Activated T-helper 2 cell treated with anti-CD3 and anti-CD28 coated beads, Interferon-gamma antibody, Interleukin-2, Interleukin-4, amounts not matched to agents 10 μg/mL and 5 μg/mL and 100 μg/mL, durations not matched to agents 14 hours and 24 hours and 36 hours (primary cell): ENCODE data around the gene BEST3. TPM values are rescaled to one million over a fixed set of nuclear protein-coding genes. Genes with fewer than 3 reads are reported as not detected.
"Not testable (repeated sequence)": the region's sequence is repeated elsewhere in the genome, so short reads cannot be mapped to it uniquely, and the experiment has no call there.

Source experiments
- DNase-seq: peaks from one replicate; pipeline ENCODE4 v3.0.0; 2021; ENCODE audit warnings: low spot score
- H3K27ac Mint-ChIP-seq: one replicate; pipeline ENCODE4 v1.8.0; 2021; ENCODE audit warnings: mixed read lengths
- H3K27me3 Mint-ChIP-seq: one replicate; pipeline ENCODE4 v1.8.0; 2021; ENCODE audit warnings: low read depth, mixed read lengths
- H3K36me3 Mint-ChIP-seq: one replicate; pipeline ENCODE4 v1.8.0; 2021; ENCODE audit warnings: low read depth, mixed read lengths
- H3K4me1 Mint-ChIP-seq: one replicate; pipeline ENCODE4 v1.8.0; 2021; ENCODE audit warnings: low read depth, mixed read lengths
- H3K4me3 Mint-ChIP-seq: one replicate; pipeline ENCODE4 v1.8.0; 2021; ENCODE audit warnings: low read depth, mild to moderate bottlenecking, moderate library complexity, mixed read lengths
- H3K9me3 Mint-ChIP-seq: one replicate; pipeline ENCODE4 v1.8.0; 2021; ENCODE audit warnings: mixed read lengths
- intact Hi-C: fragments of 100-400 bp; cut with micrococcal nuclease; formaldehyde crosslinking; loops from one replicate; pipeline ENCODE4 v1.15.1; 2023
- total RNA-seq: library from RNA; stranded (reverse); gene quantifications from 2 replicates; pipeline ENCODE4 v1.2.3, GENCODE V29; 2022

BEST3 gene
- total RNA-seq, 1 donor from 2014 or later = not detected

- H3K4me3 Mint-ChIP-seq = no peak overlapping the region
These were observed 68.9 kb downstream of the BEST3 start for GRCh38 chr12:69630191-69630590.

GRCh38 chr12:69627501-69627900, 71.6 kb downstream of the BEST3 start:
- Mint-ChIP-seq H3K27me3 (peaks cover 1% of the 10 kb centered on the region), H3K4me1 (no peaks in the 10 kb centered on the region), H3K27ac (no peak overlapping the region), H3K36me3 (no peaks in the 10 kb centered on the region), H3K9me3 (no peaks in the 10 kb centered on the region), H3K4me3 (no peak overlapping the region)
- DNase-seq = no peak
- intact Hi-C loops = no loop called here

More at GRCh38 chr12:69630191-69630590, 68.9 kb downstream of the BEST3 start:
- Mint-ChIP-seq H3K9me3 (no peaks in the 10 kb centered on the region), H3K27me3 (peaks cover 1% of the 10 kb centered on the region), H3K27ac (no peak overlapping the region), H3K36me3 (no peaks in the 10 kb centered on the region), H3K4me1 (no peaks in the 10 kb centered on the region)
- no peak for DNase-seq
- intact Hi-C loops = no loop called here

- no peaks in the 10 kb centered on the region for H3K36me3 Mint-ChIP-seq
- no peaks in the 10 kb centered on the region for H3K4me1 Mint-ChIP-seq
- DNase-seq = no peak
- no peaks in the 10 kb centered on the region for H3K9me3 Mint-ChIP-seq
- H3K27ac Mint-ChIP-seq = no peak overlapping the region
- peaks cover 1% of the 10 kb centered on the region for H3K27me3 Mint-ChIP-seq
- intact Hi-C loops = no loop called here
- H3K4me3 Mint-ChIP-seq = no peak overlapping the region
These were observed 75.1 kb downstream of the BEST3 start for GRCh38 chr12:69623970-69624369.

- H3K36me3 Mint-ChIP-seq = no peaks in the 10 kb centered on the region
- peaks cover 3% of the 10 kb centered on the region for H3K27me3 Mint-ChIP-seq
- no peak overlapping the region for H3K27ac Mint-ChIP-seq
These were observed 77.6 kb downstream of the BEST3 start for GRCh38 chr12:69621551-69621950.

GRCh38 chr12:69620921-69621320, 78.2 kb downstream of the BEST3 start:
- intact Hi-C loops = no loop called here
- Mint-ChIP-seq H3K36me3 (no peaks in the 10 kb centered on the region), H3K27me3 (peaks cover 3% of the 10 kb centered on the region), H3K27ac (no peak overlapping the region), H3K4me1 (no peaks in the 10 kb centered on the region), H3K4me3 (no peak overlapping the region), H3K9me3 (no peaks in the 10 kb centered on the region)
- no peak for DNase-seq

More at GRCh38 chr12:69621551-69621950, 77.6 kb downstream of the BEST3 start:
- intact Hi-C loops = no loop called here
- Mint-ChIP-seq H3K4me3 (no peak overlapping the region), H3K9me3 (no peaks in the 10 kb centered on the region), H3K4me1 (no peaks in the 10 kb centered on the region)
- DNase-seq = no peak

GRCh38 chr12:69620077-69620476, 79.0 kb downstream of the BEST3 start:
- intact Hi-C loops = no loop called here
- Mint-ChIP-seq H3K27ac (no peak overlapping the region), H3K27me3 (peaks cover 10% of the 10 kb centered on the region), H3K36me3 (no peaks in the 10 kb centered on the region), H3K4me1 (no peaks in the 10 kb centered on the region), H3K9me3 (no peaks in the 10 kb centered on the region), H3K4me3 (no peak overlapping the region)
- no peak for DNase-seq

- H3K4me1 Mint-ChIP-seq = no peaks in the 10 kb centered on the region
- H3K27me3 Mint-ChIP-seq = peaks cover 10% of the 10 kb centered on the region
- intact Hi-C loops = no loop called here
- DNase-seq = no peak
- no peak overlapping the region for H3K27ac Mint-ChIP-seq
- H3K36me3 Mint-ChIP-seq = no peaks in the 10 kb centered on the region
- H3K9me3 Mint-ChIP-seq = no peaks in the 10 kb centered on the region
- H3K4me3 Mint-ChIP-seq = no peak overlapping the region
These were observed 80.1 kb downstream of the BEST3 start for GRCh38 chr12:69619050-69619449.

GRCh38 chr12:69616025-69616424, 83.1 kb downstream of the BEST3 start:
- intact Hi-C loops = no loop called here
- H3K9me3 Mint-ChIP-seq = no peaks in the 10 kb centered on the region
- H3K4me3 Mint-ChIP-seq = no peak overlapping the region
- peaks cover 15% of the 10 kb centered on the region for H3K27me3 Mint-ChIP-seq
- H3K27ac Mint-ChIP-seq = no peak overlapping the region
- no peaks in the 10 kb centered on the region for H3K36me3 Mint-ChIP-seq
- no peak for DNase-seq
- H3K4me1 Mint-ChIP-seq = no peaks in the 10 kb centered on the region

GRCh38 chr12:69613351-69613750, 85.8 kb downstream of the BEST3 start:
- Mint-ChIP-seq H3K4me1 (no peaks in the 10 kb centered on the region), H3K36me3 (no peaks in the 10 kb centered on the region), H3K27me3 (peaks cover 21% of the 10 kb centered on the region), H3K9me3 (no peaks in the 10 kb centered on the region), H3K4me3 (no peak overlapping the region), H3K27ac (no peak overlapping the region)
- intact Hi-C loops = no loop called here
- DNase-seq = no peak

GRCh38 chr12:69610729-69611128, 88.4 kb downstream of the BEST3 start, which contains the start of gene LRRC10:
LRRC10 (minus strand) TSS chr12:69610907; CDS start chr12:69610838, 69 bp downstream.
- no peaks in the 10 kb centered on the region for H3K36me3 Mint-ChIP-seq
- H3K27ac Mint-ChIP-seq = no peak within 1 kb of the TSS
- H3K27me3 Mint-ChIP-seq = peaks cover 22% of the 10 kb centered on the region
- intact Hi-C loops = no loop called here
- no peaks in the 10 kb centered on the region for H3K9me3 Mint-ChIP-seq
- no peaks in the 10 kb centered on the region for H3K4me1 Mint-ChIP-seq
- no peak within 1 kb of the TSS for H3K4me3 Mint-ChIP-seq
- DNase-seq = no peak

GRCh38 chr12:69610126-69610525, 89.0 kb downstream of the BEST3 start:
- H3K36me3 Mint-ChIP-seq = no peaks in the 10 kb centered on the region
- no peaks in the 10 kb centered on the region for H3K9me3 Mint-ChIP-seq
- peaks cover 17% of the 10 kb centered on the region for H3K27me3 Mint-ChIP-seq
- intact Hi-C loops = no loop called here
- H3K27ac Mint-ChIP-seq = no peak overlapping the region
- H3K4me3 Mint-ChIP-seq = no peak overlapping the region
- no peak for DNase-seq
- no peaks in the 10 kb centered on the region for H3K4me1 Mint-ChIP-seq

- H3K27me3 Mint-ChIP-seq = peaks cover 15% of the 10 kb centered on the region
- H3K36me3 Mint-ChIP-seq = peaks cover 6% of the 10 kb centered on the region
- DNase-seq = no peak
- H3K27ac Mint-ChIP-seq = no peak overlapping the region
- no peak overlapping the region for H3K4me3 Mint-ChIP-seq
- intact Hi-C loops = no loop called here
- H3K9me3 Mint-ChIP-seq = no peaks in the 10 kb centered on the region
- H3K4me1 Mint-ChIP-seq = no peaks in the 10 kb centered on the region
These were observed 91.0 kb downstream of the BEST3 start for GRCh38 chr12:69608114-69608513.

- DNase-seq, H3K9me3 Mint-ChIP-seq, intact Hi-C loops, H3K4me1 Mint-ChIP-seq, H3K27ac Mint-ChIP-seq, H3K4me3 Mint-ChIP-seq: not testable (repeated sequence)
- peaks cover 38% of the 10 kb centered on the region for H3K36me3 Mint-ChIP-seq
- H3K27me3 Mint-ChIP-seq = peaks cover 11% of the 10 kb centered on the region
These were observed 94.8 kb downstream of the BEST3 start for GRCh38 chr12:69604275-69604674.
